ENCODE measurements around the gene CACFD1.

GRCh38 chr9:133506653-133507038 is 46.9 kb downstream of the CACFD1 start:
- TF ChIP-seq, protein P1, sequence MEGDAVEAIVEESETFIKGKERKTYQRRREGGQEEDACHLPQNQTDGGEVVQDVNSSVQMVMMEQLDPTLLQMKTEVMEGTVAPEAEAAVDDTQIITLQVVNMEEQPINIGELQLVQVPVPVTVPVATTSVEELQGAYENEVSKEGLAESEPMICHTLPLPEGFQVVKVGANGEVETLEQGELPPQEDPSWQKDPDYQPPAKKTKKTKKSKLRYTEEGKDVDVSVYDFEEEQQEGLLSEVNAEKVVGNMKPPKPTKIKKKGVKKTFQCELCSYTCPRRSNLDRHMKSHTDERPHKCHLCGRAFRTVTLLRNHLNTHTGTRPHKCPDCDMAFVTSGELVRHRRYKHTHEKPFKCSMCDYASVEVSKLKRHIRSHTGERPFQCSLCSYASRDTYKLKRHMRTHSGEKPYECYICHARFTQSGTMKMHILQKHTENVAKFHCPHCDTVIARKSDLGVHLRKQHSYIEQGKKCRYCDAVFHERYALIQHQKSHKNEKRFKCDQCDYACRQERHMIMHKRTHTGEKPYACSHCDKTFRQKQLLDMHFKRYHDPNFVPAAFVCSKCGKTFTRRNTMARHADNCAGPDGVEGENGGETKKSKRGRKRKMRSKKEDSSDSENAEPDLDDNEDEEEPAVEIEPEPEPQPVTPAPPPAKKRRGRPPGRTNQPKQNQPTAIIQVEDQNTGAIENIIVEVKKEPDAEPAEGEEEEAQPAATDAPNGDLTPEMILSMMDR (conservative IDR thresholded peaks at IDR 0.05 in 1 of 2, IDR thresholded peaks at IDR 0.05 in 1 of 2; ENCODE audit: extremely low read depth in 1 of 2, insufficient read depth in 1 of 2, low read depth in 1 of 2, low read length in 2 of 2): no peak
- no peak for TF ChIP-seq EZH2 (IDR thresholded peaks at IDR 0.05; ENCODE audit: borderline replicate concordance, low read length)

Measured in mammary epithelial cell (primary cell).